Measurements from ENCODE around the gene TMPRSS13. TPM values are rescaled to one million over a fixed set of nuclear protein-coding genes. Genes with fewer than 3 reads are reported as not detected.

TMPRSS13 gene
- total RNA-seq, 4 donors from 2014 or later, result 0.60 to 1.7 TPM; not detected in 2

- H3K4me1 ChIP-seq, result peaks cover 0 to 10% (median 0%) of the 10 kb centered on the region in 4 donors
- no peaks in the 10 kb centered on the region for H3K27me3 ChIP-seq
- WGBS, 2 donors, result 57 to 65% methylated on average over 9 of the region's 9 CpGs
- no peak overlapping the region for H3K4me3 ChIP-seq
- TF ChIP-seq EP300 (IDR thresholded peaks at IDR 0.05) (no peak), POLR2A (IDR thresholded peaks at IDR 0.05) (no peak)
- TF ChIP-seq, protein P1, sequence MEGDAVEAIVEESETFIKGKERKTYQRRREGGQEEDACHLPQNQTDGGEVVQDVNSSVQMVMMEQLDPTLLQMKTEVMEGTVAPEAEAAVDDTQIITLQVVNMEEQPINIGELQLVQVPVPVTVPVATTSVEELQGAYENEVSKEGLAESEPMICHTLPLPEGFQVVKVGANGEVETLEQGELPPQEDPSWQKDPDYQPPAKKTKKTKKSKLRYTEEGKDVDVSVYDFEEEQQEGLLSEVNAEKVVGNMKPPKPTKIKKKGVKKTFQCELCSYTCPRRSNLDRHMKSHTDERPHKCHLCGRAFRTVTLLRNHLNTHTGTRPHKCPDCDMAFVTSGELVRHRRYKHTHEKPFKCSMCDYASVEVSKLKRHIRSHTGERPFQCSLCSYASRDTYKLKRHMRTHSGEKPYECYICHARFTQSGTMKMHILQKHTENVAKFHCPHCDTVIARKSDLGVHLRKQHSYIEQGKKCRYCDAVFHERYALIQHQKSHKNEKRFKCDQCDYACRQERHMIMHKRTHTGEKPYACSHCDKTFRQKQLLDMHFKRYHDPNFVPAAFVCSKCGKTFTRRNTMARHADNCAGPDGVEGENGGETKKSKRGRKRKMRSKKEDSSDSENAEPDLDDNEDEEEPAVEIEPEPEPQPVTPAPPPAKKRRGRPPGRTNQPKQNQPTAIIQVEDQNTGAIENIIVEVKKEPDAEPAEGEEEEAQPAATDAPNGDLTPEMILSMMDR (IDR thresholded peaks at IDR 0.05), result no peak
- no peak overlapping the region for H3K27ac ChIP-seq
- peaks cover 0 to 9% (median 0%) of the 10 kb centered on the region in 4 donors for H3K9me3 ChIP-seq
- DNase-seq (ENCODE audit: low spot score in 2 of 2), result no peak
- H3K36me3 ChIP-seq, result no peaks in the 10 kb centered on the region
Observed at GRCh38 chr11:117887431-117888138, 41.6 kb downstream of the TMPRSS13 start.

DNA sequence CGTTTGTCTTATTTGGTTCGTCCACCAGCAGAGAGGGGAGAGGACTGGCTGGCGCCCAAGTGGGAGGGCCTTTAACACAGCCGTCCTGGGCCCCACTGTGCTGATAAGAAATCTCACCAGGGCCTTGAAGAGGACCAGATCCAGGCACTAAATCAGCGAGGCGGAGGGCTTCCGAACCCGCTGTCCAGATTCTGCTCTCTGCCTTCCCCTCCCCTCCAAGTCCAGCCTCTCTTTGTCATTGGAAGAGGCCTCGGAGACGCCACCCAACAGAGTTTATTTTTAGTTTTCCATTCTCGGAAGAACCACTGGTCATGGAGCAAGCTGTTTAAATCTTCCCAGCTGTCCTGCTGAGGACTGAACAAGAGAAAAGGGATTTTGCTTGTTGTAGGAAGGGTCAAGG is 43.4 kb downstream of the TMPRSS13 start:
- no peak overlapping the region for H3K4me3 ChIP-seq
- no peaks in the 10 kb centered on the region for H3K36me3 ChIP-seq
- peaks cover 0 to 10% (median 0%) of the 10 kb centered on the region in 4 donors for H3K4me1 ChIP-seq
- 32 to 39% methylated on average over 11 of the region's 11 CpGs for WGBS, 2 donors
- H3K9me3 ChIP-seq, result peaks cover 0 to 7% (median 0%) of the 10 kb centered on the region in 4 donors
- H3K27me3 ChIP-seq, result no peaks in the 10 kb centered on the region
- no peak for DNase-seq (ENCODE audit: low spot score in 2 of 2)
- H3K27ac ChIP-seq, result peak overlapping the region in 1 of 4 donors; percentile 47
- TF ChIP-seq POLR2A (IDR thresholded peaks at IDR 0.05), result no peak
- TF ChIP-seq EP300 (IDR thresholded peaks at IDR 0.05), result no peak
- TF ChIP-seq, protein P1 (IDR thresholded peaks at IDR 0.05), result no peak

- Histone ChIP-seq H3K4me1 (peaks cover 0 to 10% (median 0%) of the 10 kb centered on the region in 4 donors), H3K9me3 (peaks cover 0 to 2% (median 0%) of the 10 kb centered on the region in 4 donors), H3K27me3 (peaks cover 0 to 6% of the 10 kb centered on the region in 2 donors), H3K36me3 (no peaks in the 10 kb centered on the region), H3K4me3 (no peak overlapping the region), H3K27ac (no peak overlapping the region)
- TF ChIP-seq, protein P1 (IDR thresholded peaks at IDR 0.05), result no peak
- TF ChIP-seq POLR2A (IDR thresholded peaks at IDR 0.05) (no peak), EP300 (IDR thresholded peaks at IDR 0.05) (no peak)
- DNase-seq (ENCODE audit: low spot score in 2 of 2), result no peak
- WGBS, 2 donors, result 78 to 80% methylated on average over 7 of the region's 7 CpGs
Observed at GRCh38 chr11:117884994-117885393, 44.2 kb downstream of the TMPRSS13 start.

- Histone ChIP-seq H3K4me3 (no peak overlapping the region), H3K4me1 (peaks cover 0 to 10% (median 0%) of the 10 kb centered on the region in 4 donors), H3K9me3 (no peaks in the 10 kb centered on the region), H3K27me3 (peaks cover 0 to 16% of the 10 kb centered on the region in 2 donors), H3K36me3 (no peaks in the 10 kb centered on the region), H3K27ac (no peak overlapping the region)
- TF ChIP-seq, protein P1 (IDR thresholded peaks at IDR 0.05), result no peak
- TF ChIP-seq POLR2A (IDR thresholded peaks at IDR 0.05) (no peak), EP300 (IDR thresholded peaks at IDR 0.05) (no peak)
- WGBS, 2 donors, result 86 to 88% methylated on average over 3 of the region's 3 CpGs
- DNase-seq (ENCODE audit: low spot score in 2 of 2), result no peak
Observed at GRCh38 chr11:117883063-117883462, 46.1 kb downstream of the TMPRSS13 start.

- 38 to 46% methylated on average over 11 of the region's 11 CpGs for WGBS, 2 donors
- TF ChIP-seq, protein P1 (IDR thresholded peaks at IDR 0.05), result no peak
- TF ChIP-seq POLR2A (IDR thresholded peaks at IDR 0.05), result no peak
- Histone ChIP-seq H3K36me3 (no peaks in the 10 kb centered on the region), H3K9me3 (no peaks in the 10 kb centered on the region), H3K4me3 (no peak overlapping the region), H3K27ac (no peak overlapping the region), H3K27me3 (peaks cover 0 to 22% of the 10 kb centered on the region in 2 donors), H3K4me1 (peaks cover 0 to 12% (median 0%) of the 10 kb centered on the region in 4 donors)
- no peak for DNase-seq (ENCODE audit: low spot score in 2 of 2)
Observed at GRCh38 chr11:117882311-117882905, 46.8 kb downstream of the TMPRSS13 start.
